Measurements from ENCODE around the gene LOXL3.
"Not testable (repeated sequence)": the region's sequence is repeated elsewhere in the genome, so short reads cannot be mapped to it uniquely, and the experiment has no call there.

LOXL3 gene

GRCh38 chr2:74503506-74504475, 50.0 kb downstream of the LOXL3 start:
- DNase-seq: no peak

GRCh38 chr2:74502720-74503505, 50.8 kb downstream of the LOXL3 start:
- DNase-seq: peak; percentile 69

- DNase-seq: no peak
Measured at GRCh38 chr2:74502147-74502719, 51.5 kb downstream of the LOXL3 start.

GRCh38 chr2:74501335-74502071, 52.2 kb downstream of the LOXL3 start:
- no peak for DNase-seq

- no peak for DNase-seq
Measured at GRCh38 chr2:74500578-74500946, 53.2 kb downstream of the LOXL3 start.

GRCh38 chr2:74499940-74500577, 53.7 kb downstream of the LOXL3 start:
- DNase-seq: no peak

GRCh38 chr2:74499267-74499939, 54.3 kb downstream of the LOXL3 start, which contains the start of gene LBX2:
Gene LBX2 (minus strand): TSS chr2:74499603. CDS start chr2:74499537, 66 bp downstream.
- no peak for DNase-seq

GRCh38 chr2:74498500-74499266, 55.1 kb downstream of the LOXL3 start:
- peak; percentile 54 for DNase-seq

GRCh38 chr2:74497777-74498499, 55.8 kb downstream of the LOXL3 start:
- DNase-seq: no peak

- DNase-seq: no peak
Measured at GRCh38 chr2:74496997-74497776, 56.6 kb downstream of the LOXL3 start.

GRCh38 chr2:74495440-74495839, 58.3 kb downstream of the LOXL3 start:
- DNase-seq: no peak

GRCh38 chr2:74493546-74493945, 60.2 kb downstream of the LOXL3 start:
- no peak for DNase-seq

- no peak for DNase-seq
Measured at GRCh38 chr2:74491648-74492544, 61.8 kb downstream of the LOXL3 start.

- DNase-seq: no peak
Measured at GRCh38 chr2:74489906-74490305, 63.8 kb downstream of the LOXL3 start.

GRCh38 chr2:74488643-74489481, 64.9 kb downstream of the LOXL3 start:
- no peak for DNase-seq

GRCh38 chr2:74486141-74486540, 67.6 kb downstream of the LOXL3 start:
- no peak for DNase-seq

GRCh38 chr2:74483675-74484164, 70.0 kb downstream of the LOXL3 start:
- DNase-seq: not testable (repeated sequence)
